ENCODE measurements around the gene VAV1. TPM values are rescaled to one million over a fixed set of nuclear protein-coding genes. Genes with fewer than 3 reads are reported as not detected.

The VAV1 gene
- total RNA-seq, 1 experiment from 2014 or later, result 0.83 TPM

DNA sequence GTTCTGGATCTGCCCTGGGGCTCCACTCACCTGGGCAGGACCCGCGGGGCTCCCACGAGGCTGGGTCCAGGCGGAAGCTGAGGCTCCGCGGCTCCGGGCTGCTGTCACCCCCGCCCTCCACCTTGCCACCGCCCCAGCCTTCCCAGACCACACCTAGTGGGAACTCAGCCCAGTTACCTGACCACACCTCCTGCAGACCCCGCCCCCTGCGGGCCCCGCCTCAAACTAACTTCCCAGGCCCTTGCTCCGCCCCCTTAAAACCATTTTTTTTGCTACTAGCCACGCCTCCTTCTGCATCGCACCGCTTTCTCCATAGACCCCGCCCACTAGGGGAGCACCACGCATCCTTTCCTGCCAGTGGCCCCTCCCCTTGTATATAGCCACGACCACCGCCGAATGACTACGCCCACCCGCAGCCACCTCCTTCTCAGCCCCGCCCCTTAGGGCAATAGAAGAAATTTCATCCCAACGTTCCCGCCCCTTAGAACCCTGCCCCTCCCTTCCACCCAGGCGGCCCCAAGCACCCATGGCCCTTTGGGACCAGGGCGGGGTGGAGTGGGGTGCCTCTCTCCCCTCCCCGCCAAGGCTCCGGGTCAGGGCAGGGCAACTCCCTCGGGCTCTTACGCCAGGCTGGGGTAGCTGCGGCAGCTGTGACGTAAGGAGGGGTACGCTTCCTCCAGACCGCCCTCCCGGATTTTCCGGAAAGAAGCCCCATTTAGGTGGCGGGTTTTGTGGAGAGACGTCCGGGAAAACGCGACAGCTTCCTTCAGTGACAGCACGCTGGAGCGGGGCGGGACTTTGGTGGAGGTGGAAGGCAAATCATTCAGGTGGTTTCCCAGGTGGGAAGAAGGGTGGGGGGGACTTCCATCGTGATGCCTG is 4.9 kb upstream of the VAV1 start, which contains the start of gene SH2D3A (continued):
- TF ChIP-seq ZNF423 (CRISPR knock-in tag; IDR thresholded peaks at IDR 0.05) (no peak), ETV6 (CRISPR knock-in tag; IDR thresholded peaks at IDR 0.05) (no peak), GRHL2 (CRISPR knock-in tag; IDR thresholded peaks at IDR 0.05; ENCODE audit: insufficient replicate concordance, severe bottlenecking) (no peak), SMAD4 (CRISPR knock-in tag; IDR thresholded peaks at IDR 0.05) (no peak), NFE2L1 (CRISPR knock-in tag; IDR thresholded peaks at IDR 0.05) (no peak), GABPB1 (CRISPR knock-in tag; IDR thresholded peaks at IDR 0.05) (no peak), SOX15 (CRISPR knock-in tag; IDR thresholded peaks at IDR 0.05) (no peak), ZNF232 (CRISPR knock-in tag; IDR thresholded peaks at IDR 0.05) (0 out of 2 replicates have a peak, but pooled peaks have one; percentile 13), RELA (CRISPR knock-in tag; IDR thresholded peaks at IDR 0.05; ENCODE audit: borderline replicate concordance) (no peak), GTF2I (CRISPR knock-in tag; conservative IDR thresholded peaks at IDR 0.05) (no peak)
- TF ChIP-seq, protein P1, sequence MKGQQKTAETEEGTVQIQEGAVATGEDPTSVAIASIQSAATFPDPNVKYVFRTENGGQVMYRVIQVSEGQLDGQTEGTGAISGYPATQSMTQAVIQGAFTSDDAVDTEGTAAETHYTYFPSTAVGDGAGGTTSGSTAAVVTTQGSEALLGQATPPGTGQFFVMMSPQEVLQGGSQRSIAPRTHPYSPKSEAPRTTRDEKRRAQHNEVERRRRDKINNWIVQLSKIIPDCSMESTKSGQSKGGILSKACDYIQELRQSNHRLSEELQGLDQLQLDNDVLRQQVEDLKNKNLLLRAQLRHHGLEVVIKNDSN (CRISPR knock-in tag; IDR thresholded peaks at IDR 0.05), result no peak
- TF ChIP-seq, protein P2, sequence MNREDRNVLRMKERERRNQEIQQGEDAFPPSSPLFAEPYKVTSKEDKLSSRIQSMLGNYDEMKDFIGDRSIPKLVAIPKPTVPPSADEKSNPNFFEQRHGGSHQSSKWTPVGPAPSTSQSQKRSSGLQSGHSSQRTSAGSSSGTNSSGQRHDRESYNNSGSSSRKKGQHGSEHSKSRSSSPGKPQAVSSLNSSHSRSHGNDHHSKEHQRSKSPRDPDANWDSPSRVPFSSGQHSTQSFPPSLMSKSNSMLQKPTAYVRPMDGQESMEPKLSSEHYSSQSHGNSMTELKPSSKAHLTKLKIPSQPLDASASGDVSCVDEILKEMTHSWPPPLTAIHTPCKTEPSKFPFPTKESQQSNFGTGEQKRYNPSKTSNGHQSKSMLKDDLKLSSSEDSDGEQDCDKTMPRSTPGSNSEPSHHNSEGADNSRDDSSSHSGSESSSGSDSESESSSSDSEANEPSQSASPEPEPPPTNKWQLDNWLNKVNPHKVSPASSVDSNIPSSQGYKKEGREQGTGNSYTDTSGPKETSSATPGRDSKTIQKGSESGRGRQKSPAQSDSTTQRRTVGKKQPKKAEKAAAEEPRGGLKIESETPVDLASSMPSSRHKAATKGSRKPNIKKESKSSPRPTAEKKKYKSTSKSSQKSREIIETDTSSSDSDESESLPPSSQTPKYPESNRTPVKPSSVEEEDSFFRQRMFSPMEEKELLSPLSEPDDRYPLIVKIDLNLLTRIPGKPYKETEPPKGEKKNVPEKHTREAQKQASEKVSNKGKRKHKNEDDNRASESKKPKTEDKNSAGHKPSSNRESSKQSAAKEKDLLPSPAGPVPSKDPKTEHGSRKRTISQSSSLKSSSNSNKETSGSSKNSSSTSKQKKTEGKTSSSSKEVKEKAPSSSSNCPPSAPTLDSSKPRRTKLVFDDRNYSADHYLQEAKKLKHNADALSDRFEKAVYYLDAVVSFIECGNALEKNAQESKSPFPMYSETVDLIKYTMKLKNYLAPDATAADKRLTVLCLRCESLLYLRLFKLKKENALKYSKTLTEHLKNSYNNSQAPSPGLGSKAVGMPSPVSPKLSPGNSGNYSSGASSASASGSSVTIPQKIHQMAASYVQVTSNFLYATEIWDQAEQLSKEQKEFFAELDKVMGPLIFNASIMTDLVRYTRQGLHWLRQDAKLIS (CRISPR knock-in tag; IDR thresholded peaks at IDR 0.05; ENCODE audit: borderline replicate concordance), result no peak
- TF ChIP-seq, protein P3, sequence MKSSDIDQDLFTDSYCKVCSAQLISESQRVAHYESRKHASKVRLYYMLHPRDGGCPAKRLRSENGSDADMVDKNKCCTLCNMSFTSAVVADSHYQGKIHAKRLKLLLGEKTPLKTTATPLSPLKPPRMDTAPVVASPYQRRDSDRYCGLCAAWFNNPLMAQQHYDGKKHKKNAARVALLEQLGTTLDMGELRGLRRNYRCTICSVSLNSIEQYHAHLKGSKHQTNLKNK (CRISPR knock-in tag; IDR thresholded peaks at IDR 0.05), result no peak
- TF ChIP-seq, protein P4, sequence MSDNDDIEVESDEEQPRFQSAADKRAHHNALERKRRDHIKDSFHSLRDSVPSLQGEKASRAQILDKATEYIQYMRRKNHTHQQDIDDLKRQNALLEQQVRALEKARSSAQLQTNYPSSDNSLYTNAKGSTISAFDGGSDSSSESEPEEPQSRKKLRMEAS (CRISPR knock-in tag; IDR thresholded peaks at IDR 0.05), result peak; percentile 44; the same call in 1 of the 2 replicates
- TF ChIP-seq, protein P5, sequence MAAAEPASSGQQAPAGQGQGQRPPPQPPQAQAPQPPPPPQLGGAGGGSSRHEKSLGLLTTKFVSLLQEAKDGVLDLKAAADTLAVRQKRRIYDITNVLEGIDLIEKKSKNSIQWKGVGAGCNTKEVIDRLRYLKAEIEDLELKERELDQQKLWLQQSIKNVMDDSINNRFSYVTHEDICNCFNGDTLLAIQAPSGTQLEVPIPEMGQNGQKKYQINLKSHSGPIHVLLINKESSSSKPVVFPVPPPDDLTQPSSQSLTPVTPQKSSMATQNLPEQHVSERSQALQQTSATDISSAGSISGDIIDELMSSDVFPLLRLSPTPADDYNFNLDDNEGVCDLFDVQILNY (CRISPR knock-in tag; IDR thresholded peaks at IDR 0.05), result no peak
- TF ChIP-seq, protein P6, sequence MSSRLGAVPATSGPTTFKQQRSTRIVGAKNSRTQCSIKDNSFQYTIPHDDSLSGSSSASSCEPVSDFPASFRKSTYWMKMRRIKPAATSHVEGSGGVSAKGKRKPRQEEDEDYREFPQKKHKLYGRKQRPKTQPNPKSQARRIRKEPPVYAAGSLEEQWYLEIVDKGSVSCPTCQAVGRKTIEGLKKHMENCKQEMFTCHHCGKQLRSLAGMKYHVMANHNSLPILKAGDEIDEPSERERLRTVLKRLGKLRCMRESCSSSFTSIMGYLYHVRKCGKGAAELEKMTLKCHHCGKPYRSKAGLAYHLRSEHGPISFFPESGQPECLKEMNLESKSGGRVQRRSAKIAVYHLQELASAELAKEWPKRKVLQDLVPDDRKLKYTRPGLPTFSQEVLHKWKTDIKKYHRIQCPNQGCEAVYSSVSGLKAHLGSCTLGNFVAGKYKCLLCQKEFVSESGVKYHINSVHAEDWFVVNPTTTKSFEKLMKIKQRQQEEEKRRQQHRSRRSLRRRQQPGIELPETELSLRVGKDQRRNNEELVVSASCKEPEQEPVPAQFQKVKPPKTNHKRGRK (CRISPR knock-in tag; IDR thresholded peaks at IDR 0.05; ENCODE audit: borderline replicate concordance), result no peak
- TF ChIP-seq, protein P7, sequence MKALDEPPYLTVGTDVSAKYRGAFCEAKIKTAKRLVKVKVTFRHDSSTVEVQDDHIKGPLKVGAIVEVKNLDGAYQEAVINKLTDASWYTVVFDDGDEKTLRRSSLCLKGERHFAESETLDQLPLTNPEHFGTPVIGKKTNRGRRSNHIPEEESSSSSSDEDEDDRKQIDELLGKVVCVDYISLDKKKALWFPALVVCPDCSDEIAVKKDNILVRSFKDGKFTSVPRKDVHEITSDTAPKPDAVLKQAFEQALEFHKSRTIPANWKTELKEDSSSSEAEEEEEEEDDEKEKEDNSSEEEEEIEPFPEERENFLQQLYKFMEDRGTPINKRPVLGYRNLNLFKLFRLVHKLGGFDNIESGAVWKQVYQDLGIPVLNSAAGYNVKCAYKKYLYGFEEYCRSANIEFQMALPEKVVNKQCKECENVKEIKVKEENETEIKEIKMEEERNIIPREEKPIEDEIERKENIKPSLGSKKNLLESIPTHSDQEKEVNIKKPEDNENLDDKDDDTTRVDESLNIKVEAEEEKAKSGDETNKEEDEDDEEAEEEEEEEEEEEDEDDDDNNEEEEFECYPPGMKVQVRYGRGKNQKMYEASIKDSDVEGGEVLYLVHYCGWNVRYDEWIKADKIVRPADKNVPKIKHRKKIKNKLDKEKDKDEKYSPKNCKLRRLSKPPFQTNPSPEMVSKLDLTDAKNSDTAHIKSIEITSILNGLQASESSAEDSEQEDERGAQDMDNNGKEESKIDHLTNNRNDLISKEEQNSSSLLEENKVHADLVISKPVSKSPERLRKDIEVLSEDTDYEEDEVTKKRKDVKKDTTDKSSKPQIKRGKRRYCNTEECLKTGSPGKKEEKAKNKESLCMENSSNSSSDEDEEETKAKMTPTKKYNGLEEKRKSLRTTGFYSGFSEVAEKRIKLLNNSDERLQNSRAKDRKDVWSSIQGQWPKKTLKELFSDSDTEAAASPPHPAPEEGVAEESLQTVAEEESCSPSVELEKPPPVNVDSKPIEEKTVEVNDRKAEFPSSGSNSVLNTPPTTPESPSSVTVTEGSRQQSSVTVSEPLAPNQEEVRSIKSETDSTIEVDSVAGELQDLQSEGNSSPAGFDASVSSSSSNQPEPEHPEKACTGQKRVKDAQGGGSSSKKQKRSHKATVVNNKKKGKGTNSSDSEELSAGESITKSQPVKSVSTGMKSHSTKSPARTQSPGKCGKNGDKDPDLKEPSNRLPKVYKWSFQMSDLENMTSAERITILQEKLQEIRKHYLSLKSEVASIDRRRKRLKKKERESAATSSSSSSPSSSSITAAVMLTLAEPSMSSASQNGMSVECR (CRISPR knock-in tag; IDR thresholded peaks at IDR 0.05; ENCODE audit: borderline replicate concordance), result peak; percentile 56; the same call in 1 of the 2 replicates
